ENCODE results near the gene PKD2L1. TPM values are rescaled to one million over a fixed set of nuclear protein-coding genes. Genes with fewer than 3 reads are reported as not detected.
"Not testable (repeated sequence)": the region's sequence is repeated elsewhere in the genome, so short reads cannot be mapped to it uniquely, and the experiment has no call there.

Gene PKD2L1
- total and polyA plus RNA-seq, 10 of the 15 experiments (the other 5 are each of a cell fraction or from before 2014, with no cell fraction given) = 0.05 to 0.17 (median 0.08) TPM; not detected in 6

DNA sequence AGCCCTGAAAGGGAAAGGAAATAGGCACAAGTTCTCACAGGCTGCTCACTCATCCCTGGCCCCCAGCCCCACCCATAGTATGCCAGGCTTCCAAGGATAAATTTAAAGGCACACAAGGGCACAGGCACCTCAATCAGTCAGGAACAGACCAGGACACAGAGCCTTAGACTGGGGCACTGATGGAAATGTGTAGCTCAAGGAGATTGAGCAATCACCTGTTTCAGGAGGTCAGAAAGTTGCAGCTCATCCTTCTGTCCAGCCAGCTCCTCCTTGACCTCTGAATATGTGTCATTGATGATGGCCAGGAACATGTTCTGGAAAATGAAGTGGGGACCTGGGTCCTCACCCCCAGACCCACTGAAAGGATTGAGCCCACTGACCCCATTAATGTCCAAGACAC, 37.0 kb downstream of the PKD2L1 start (continued):
- TF ChIP-seq NR2C1 (IDR thresholded peaks at IDR 0.05) (no peak), RFX5 (IDR thresholded peaks at IDR 0.05; ENCODE audit: low read depth, low read length) (no peak), TCF12 (IDR thresholded peaks at IDR 0.05; ENCODE audit: low read depth, low read length) (no peak)
- TF ChIP-seq, protein P1, sequence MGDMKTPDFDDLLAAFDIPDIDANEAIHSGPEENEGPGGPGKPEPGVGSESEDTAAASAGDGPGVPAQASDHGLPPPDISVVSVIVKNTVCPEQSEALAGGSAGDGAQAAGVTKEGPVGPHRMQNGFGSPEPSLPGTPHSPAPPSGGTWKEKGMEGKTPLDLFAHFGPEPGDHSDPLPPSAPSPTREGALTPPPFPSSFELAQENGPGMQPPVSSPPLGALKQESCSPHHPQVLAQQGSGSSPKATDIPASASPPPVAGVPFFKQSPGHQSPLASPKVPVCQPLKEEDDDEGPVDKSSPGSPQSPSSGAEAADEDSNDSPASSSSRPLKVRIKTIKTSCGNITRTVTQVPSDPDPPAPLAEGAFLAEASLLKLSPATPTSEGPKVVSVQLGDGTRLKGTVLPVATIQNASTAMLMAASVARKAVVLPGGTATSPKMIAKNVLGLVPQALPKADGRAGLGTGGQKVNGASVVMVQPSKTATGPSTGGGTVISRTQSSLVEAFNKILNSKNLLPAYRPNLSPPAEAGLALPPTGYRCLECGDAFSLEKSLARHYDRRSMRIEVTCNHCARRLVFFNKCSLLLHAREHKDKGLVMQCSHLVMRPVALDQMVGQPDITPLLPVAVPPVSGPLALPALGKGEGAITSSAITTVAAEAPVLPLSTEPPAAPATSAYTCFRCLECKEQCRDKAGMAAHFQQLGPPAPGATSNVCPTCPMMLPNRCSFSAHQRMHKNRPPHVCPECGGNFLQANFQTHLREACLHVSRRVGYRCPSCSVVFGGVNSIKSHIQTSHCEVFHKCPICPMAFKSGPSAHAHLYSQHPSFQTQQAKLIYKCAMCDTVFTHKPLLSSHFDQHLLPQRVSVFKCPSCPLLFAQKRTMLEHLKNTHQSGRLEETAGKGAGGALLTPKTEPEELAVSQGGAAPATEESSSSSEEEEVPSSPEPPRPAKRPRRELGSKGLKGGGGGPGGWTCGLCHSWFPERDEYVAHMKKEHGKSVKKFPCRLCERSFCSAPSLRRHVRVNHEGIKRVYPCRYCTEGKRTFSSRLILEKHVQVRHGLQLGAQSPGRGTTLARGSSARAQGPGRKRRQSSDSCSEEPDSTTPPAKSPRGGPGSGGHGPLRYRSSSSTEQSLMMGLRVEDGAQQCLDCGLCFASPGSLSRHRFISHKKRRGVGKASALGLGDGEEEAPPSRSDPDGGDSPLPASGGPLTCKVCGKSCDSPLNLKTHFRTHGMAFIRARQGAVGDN (IDR thresholded peaks at IDR 0.05) = no peak

DNA sequence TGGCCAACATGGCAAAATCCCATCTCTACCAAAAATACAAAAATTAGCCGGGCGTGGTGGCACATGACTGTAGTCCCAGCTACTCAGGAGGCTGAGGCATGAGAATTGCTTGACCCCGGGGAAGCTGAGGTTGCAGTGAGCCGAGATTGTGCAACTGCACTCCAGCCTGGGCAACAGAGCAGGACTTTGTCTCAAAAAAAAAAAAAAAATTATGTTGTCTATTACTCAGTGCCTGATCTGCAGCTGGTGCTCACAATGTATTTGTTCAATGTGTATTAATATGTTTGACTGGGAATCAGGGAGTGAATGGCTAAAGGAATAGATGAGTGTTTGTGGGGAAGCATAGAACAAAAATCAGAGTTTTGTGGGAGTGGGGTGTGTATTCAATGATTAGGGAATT, 37.7 kb downstream of the PKD2L1 start:
- CTCF ChIA-PET = interaction anchor here (1.1 kb wide), 1 partner anchor 11 kb away, joined by 3 read pairs; no protein-coding TSS in a partner anchor
- WGBS (ENCODE audit: insufficient coverage, insufficient replicate concordance, low lambda C conversion rate, missing lambda C conversion rate) = 33% methylated on average over 4 of the region's 4 CpGs

More for the DNA sequence above, 37.7 kb downstream of the PKD2L1 start:
- H3K9ac ChIP-seq (ENCODE audit: control insufficient read depth, insufficient read depth, low read length); SMC1A ChIA-PET (ENCODE audit: uncharacterized antibody, unreplicated experiment); H3K27ac ChIP-seq (ENCODE audit: control insufficient read depth, insufficient read depth); BruUV-seq (replicated peaks); H3K4me2 ChIP-seq (ENCODE audit: control insufficient read depth, insufficient read depth); H3K4me3 ChIP-seq; H3K79me2 ChIP-seq (ENCODE audit: control insufficient read depth, insufficient read depth, low read length); ATAC-seq; H3K9me3 ChIP-seq (replicated peaks; ENCODE audit: control insufficient read depth, insufficient read depth, low read length); in situ Hi-C loops (cut with MboI); H2AFZ ChIP-seq (ENCODE audit: control insufficient read depth, low read depth, low read length); H4K20me1 ChIP-seq (ENCODE audit: control insufficient read depth, insufficient read depth); DNase-seq (ENCODE audit: low read depth, low spot score); H3K27me3 ChIP-seq (replicated peaks in 1 of 2; ENCODE audit: control insufficient read depth in 2 of 2, insufficient read depth in 2 of 2, low read length in 1 of 2); RAD21 ChIA-PET (ENCODE audit: unreplicated experiment); FAIRE-seq; H3K36me3 ChIP-seq (ENCODE audit: control insufficient read depth in 2 of 2, insufficient read depth in 2 of 2, low read length in 1 of 2); intact Hi-C loops (cut with micrococcal nuclease; ENCODE audit: unreplicated experiment); H3K4me1 ChIP-seq (ENCODE audit: control insufficient read depth, insufficient read depth, low read length): not testable (repeated sequence)
- POLR2A ChIA-PET = interaction anchor here (0.8 to 1.0 kb wide), 2 partner anchors 30 to 34 kb away, joined by 3 read pairs; no protein-coding TSS in a partner anchor
